MV-4-11 (cell line): ENCODE measurements around the gene FRMD7.

Experiments
- DNase-seq: peaks from one replicate; lab custom pipeline; 2025; lab: John Stamatoyannopoulos, UW

The FRMD7 gene

DNA sequence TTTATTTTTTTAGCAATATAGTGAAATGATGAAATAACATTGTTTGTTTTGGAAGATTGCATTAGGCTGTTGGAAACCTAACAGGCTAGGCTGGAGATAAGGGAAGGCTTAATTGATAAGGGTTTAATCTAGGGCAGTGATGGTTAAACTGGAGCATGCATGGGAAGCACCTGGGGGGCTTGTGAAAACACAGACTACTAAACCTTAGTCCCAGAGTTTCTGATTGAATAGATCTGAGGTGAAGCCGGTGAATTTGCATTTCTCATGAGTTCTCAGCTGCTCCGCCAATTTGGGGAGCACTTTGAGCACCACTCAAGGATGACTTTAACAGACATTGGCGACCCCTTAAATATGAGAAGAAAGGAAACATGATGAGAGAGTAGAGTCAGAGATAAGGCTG lies 93.2 kb downstream of the FRMD7 start:
- DNase-seq: no peak

DNA sequence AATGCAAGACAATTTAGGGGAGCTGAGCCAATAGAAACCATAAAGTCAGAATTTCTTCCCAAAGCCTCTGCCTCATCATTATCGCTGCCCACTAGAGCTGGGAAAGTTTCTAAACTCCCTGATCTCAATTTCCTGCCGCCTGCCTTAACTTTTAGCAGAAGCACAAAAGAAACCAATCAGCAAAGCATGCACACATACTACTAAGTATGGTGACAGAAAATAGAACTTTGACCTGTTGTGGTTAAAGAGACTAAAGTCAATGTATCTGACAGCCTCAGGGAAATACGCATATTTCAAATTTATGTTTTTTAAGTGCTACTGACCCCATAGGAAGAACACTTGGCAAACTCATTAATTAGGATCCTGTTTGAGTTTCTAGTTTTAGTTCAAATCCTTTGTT lies 94.7 kb downstream of the FRMD7 start:
- DNase-seq: no peak

DNA sequence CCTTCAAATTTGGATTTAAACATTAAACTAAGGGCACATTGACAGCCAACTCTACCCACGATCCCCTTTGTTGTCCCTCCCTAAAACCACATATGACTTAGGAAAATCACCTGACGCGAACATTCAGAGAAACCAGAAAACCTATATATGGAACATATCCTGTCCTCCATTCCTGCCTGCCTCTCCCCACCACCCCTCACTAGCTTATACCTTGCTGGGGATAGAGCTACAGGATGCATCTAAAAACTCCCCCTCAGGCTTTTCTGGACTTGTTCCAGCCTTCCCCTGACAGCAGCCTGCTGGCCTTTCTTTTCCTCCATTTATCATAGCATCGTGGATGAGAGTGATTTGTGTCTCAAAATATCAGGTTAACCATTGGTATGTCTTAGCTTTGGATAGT lies 96.0 kb downstream of the FRMD7 start:
- DNase-seq: no peak

DNA sequence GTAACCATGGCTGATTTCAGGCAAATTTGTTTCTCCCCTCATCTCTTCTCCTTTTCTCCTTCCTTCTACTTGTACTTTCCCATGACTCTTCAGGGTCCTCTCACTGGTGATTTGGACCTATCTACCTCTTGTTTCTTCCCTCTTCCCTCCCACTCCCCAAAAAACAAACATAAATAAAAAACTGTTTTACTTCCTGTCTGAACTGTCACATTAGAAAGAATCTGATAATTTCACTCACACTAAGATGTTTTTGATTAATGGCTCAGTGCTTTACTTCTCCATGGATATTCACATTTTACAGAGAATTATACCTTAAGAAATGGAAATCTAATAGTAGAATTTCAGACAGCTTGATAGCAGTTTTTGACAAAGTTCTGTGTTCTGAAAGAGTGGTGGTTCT lies 97.6 kb downstream of the FRMD7 start:
- DNase-seq: no peak
